Coronary artery (tissue), 2 donors: ENCODE results near the gene MET.

ENCODE experiments used
- DNase-seq: peaks from one replicate; pipeline ENCODE4 v3.0.0-alpha.2; 2017; ENCODE audit warnings: low spot score
- H3K27ac ChIP-seq, 2 donors: fragments of 200-600 bp; sonication (generic); one replicate each; pipeline ENCODE4 v1.5.1; 2016 to 2019
- H3K4me3 ChIP-seq: fragments of 200-600 bp; sonication (generic); 2 replicates; pipeline ENCODE4 v1.5.1; 2016; ENCODE audit warnings: mild to moderate bottlenecking, moderate library complexity
- TF ChIP-seq, protein P1 (sequence below): fragments of 200-600 bp; sonication (generic); IDR thresholded peaks from one replicate; pipeline ENCODE4 v1.5.1; 2019; ENCODE audit warnings: antibody characterized with exemption

Gene MET

DNA sequence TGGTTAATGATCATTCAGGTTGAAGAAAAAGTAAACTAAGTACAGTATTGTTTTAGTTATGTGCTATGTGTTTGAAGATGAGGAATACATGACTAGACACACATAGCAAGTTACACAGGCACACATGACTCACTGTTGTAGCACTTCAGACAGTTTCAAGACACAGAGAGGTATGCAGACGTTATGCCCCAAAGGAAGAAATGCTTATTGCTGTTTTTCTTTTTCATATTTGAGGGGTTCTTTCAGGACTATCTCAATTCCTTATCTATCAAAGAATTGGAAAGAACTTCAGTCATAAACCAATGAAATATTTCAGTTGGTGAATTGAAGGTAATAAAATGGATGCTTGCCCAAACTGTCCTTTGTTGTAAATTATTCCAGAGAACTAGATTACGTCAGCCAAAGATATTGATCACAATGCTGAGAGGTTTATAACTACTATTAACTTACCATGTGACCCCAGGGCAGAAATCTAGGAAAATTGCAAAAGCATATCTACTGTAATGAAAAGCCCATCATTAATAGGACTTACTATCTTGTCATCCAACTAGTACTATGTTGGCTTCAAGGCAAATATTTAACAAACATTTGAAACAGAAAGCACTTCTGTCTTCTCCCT is 129.2 kb downstream of the MET start:
- TF ChIP-seq, protein P1, sequence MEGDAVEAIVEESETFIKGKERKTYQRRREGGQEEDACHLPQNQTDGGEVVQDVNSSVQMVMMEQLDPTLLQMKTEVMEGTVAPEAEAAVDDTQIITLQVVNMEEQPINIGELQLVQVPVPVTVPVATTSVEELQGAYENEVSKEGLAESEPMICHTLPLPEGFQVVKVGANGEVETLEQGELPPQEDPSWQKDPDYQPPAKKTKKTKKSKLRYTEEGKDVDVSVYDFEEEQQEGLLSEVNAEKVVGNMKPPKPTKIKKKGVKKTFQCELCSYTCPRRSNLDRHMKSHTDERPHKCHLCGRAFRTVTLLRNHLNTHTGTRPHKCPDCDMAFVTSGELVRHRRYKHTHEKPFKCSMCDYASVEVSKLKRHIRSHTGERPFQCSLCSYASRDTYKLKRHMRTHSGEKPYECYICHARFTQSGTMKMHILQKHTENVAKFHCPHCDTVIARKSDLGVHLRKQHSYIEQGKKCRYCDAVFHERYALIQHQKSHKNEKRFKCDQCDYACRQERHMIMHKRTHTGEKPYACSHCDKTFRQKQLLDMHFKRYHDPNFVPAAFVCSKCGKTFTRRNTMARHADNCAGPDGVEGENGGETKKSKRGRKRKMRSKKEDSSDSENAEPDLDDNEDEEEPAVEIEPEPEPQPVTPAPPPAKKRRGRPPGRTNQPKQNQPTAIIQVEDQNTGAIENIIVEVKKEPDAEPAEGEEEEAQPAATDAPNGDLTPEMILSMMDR, result no peak
- DNase-seq, result no peak
- H3K27ac ChIP-seq, result no peak overlapping the region
- no peak overlapping the region for H3K4me3 ChIP-seq

DNA sequence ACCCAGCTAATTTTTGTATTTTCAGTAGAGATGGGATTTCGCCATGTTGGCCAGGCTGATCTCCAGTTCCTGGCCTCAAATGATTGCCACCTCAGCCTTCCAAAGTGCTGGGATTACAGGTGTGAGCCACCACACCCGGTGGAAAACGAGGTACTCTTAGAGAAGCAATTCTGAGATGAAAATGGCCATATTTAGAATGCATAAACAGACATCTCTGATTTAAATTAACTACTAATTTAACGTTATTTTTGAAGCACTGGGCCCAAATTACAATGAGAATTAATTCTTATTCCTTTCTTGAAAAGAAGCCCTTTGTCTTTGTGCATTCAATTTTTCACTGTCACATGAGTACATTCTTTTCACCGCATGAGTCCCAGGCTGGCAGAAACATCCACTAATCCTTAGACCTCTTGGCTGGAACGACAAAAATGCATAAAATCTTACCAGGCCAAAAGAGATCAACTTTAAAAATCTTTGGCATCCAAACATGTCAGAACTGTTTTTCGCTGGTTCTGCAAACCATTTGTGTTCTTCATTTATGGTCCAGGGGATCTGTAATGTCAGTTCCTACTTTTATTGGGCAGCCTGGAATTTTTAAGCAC is 130.2 kb downstream of the MET start:
- Histone ChIP-seq H3K27ac (peak overlapping the region in 1 of 2 donors; percentile 26), H3K4me3 (no peak overlapping the region)
- TF ChIP-seq, protein P1, result no peak
- no peak for DNase-seq

DNA sequence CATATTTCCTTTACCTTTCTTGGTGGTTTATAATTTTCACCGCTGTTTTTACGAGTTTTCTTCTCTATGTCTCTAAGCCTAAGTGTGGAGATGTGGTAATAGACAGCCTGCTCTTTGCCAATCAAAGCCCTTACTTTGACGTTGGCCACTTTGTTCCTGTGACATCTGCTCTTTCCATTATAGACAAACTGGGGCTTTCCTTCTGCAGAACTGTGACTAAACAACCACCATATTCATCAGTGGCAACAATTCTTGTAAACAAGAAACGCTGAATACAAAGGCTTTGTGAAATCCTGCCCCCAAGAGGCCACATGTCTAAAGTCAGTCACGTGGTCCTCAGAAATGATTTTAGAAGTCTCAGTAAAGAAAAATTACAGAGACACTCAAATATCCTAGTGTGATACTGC is 130.8 kb downstream of the MET start:
- Histone ChIP-seq H3K4me3 (no peak overlapping the region), H3K27ac (peak overlapping the region in 1 of 2 donors; percentile 26)
- TF ChIP-seq, protein P1, result no peak
- no peak for DNase-seq

DNA sequence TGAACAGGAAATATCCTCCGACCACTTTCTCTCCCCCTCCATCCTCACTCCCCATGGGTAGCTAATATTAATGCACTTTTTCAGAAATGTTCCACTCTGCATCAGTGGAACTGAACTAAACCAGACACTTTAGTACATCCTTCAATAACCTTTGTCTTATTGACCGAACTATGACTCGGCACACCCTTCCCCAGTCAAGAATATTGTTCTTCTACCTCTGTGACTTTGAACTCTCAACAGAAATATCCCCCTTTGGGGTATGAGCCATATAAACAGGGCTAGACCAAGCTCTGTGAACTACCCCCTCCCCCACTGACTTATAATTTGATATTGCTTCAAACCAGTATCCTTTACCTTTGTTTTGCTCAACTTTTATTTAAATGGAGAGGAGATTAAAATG is 132.5 kb downstream of the MET start:
- Histone ChIP-seq H3K27ac (no peak overlapping the region), H3K4me3 (no peak overlapping the region)
- TF ChIP-seq, protein P1, result no peak
- DNase-seq, result no peak

DNA sequence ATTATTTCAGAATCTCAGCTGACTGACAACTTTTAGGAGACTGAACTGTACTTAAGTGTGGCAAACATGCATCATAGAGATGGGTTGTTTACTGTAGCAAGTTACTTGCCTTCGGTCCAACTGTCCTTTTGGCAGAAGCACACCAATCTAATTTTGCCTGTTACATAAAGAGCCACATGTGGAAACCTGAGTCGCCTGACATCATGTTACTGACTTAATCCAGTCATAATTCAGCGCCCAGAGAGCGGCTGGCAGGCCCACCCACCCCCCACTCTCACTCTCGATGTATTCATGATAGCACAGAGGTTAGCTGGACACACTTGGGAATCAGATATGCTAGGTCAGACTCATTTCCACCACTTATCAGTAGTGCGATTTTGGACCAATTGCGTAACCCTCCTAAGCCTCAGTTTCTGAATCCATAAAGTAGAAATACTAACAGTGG is 133.1 kb downstream of the MET start:
- TF ChIP-seq, protein P1, result no peak
- Histone ChIP-seq H3K27ac (no peak overlapping the region), H3K4me3 (no peak overlapping the region)
- no peak for DNase-seq

DNA sequence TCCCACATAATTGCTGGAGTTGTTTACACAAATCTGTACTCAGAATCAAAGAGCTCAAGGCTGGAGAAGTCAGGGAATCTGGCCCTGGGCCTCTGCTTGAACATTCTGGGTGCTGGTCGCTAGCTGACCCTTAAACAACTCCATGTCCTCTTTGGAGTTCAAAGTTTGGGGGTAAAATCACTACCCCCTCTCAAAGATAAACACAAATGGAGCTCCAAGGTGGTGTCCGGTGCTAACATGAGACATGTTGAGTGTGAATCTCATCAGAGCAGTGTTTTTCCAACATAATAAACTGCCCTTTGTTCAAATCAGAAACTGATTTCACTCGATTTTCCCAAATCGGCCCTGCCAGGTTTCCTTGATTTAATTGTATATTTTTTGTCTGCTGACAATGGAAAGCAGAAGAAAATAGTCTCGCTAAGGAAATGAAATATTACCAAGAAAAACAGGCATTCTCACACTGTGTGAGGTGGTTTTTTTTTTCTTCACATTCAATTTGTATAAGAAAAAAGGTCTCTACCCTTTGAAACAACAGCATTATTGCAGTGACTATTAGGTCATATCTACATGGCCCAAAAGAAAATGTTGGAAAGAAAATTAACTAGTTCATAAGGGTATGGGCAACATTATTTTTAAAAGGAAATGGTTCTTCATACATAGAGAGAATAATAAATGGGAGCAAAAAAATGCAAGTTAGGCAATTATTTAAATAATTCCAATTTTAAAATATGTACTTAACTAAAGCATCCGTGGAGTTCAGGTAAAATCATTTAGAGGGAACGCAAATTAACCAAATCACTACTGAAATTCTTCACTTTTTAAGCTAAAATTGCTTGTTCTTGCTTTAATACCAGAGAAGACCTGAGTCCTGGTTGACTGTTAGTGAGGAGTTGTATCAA is 134.3 kb downstream of the MET start:
- no peak overlapping the region for H3K27ac ChIP-seq

More for the DNA sequence above, 134.3 kb downstream of the MET start:
- no peak for DNase-seq
- TF ChIP-seq, protein P1, result no peak
- no peak overlapping the region for H3K4me3 ChIP-seq
